GM12891 (cell line): ENCODE measurements around the gene CHPT1.

Experiments
- POLR2A ChIP-seq: IDR thresholded peaks from 2 replicates; pipeline ENCODE4 v1.6.1; 2011; ENCODE audit warnings: low read depth, low read length, control low read depth
- POLR2AphosphoS5 ChIP-seq: IDR thresholded peaks from 2 replicates; pipeline ENCODE4 v1.6.1; 2011; ENCODE audit warnings: low read depth, low read length, control low read depth
- SPI1 ChIP-seq: IDR thresholded peaks from 2 replicates; pipeline ENCODE4 v1.6.1; 2011; ENCODE audit warnings: low read depth, low read length, control low read depth
- TAF1 ChIP-seq: IDR thresholded peaks from 2 replicates; pipeline ENCODE4 v1.6.1; 2011; ENCODE audit warnings: low read depth, low read length, control low read depth

DNA sequence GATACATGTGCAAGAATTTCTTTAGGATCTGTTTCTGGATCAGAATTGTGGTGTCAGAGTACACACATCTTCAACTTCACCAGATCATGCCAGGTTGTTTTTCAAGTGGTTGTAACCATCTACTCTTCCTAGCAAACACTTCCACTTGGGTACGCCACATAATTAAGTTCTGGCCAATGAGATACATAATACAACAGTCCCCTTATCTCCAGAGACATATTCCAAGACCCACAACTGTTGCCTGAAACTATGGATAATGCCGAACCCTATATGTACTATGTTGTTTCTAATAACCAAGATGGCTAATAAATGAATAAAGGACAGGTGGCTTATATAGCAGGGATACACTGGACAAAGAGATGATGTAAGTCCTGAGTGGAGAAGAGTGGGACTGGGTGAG is 2.5 kb upstream of the CHPT1 start:
- TF ChIP-seq POLR2A (no peak), POLR2AphosphoS5 (no peak), TAF1 (no peak), SPI1 (no peak)
